ENCODE results near the gene CYB5A. TPM values are rescaled to one million over a fixed set of nuclear protein-coding genes. Genes with fewer than 3 reads are reported as not detected.

The CYB5A gene
- total and polyA plus RNA-seq, 7 donors, result 13.4 to 35.6 (median 27.0) TPM

DNA sequence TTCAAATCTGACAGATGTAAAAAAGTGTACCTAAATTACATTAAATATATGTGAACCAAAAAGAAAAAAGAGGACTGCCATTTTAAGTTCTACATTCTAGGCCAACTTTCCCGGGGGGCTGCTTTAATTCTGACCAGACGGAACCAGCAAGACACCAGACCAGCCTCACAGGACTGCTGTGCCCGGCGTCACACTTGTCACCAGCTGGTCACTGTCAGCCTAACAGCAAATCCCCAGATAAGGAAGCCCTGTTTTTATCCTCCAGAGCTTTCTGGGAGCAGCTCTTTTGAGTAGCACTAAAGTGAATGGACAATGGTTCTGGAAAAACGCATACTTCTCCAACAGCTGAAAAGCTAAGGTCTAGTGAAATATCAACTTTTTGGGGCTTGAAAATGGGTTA, 35.6 kb downstream of the CYB5A start:
- H3K27me3 ChIP-seq (ENCODE audit: insufficient read depth in 3 of 3, low read length in 2 of 3), result no peaks in the 10 kb centered on the region
- no peaks in the 10 kb centered on the region for H3K9me3 ChIP-seq
- H3K27ac ChIP-seq, result no peak overlapping the region
- WGBS, 3 donors, result 52 to 56% (median 53%) methylated on average over 5 of the region's 5 CpGs
- ATAC-seq, result no peak
- no peak for DNase-seq
- peaks cover 0 to 9% of the 10 kb centered on the region in 2 donors for H3K36me3 ChIP-seq (ENCODE audit: insufficient read depth in 1 of 2, low read depth in 1 of 2)
- intact Hi-C loops (cut with DNase I), result no loop called here
- no peak overlapping the region for H3K4me3 ChIP-seq
- peaks cover 7% of the 10 kb centered on the region for H3K4me1 ChIP-seq
- TF ChIP-seq, protein P1, sequence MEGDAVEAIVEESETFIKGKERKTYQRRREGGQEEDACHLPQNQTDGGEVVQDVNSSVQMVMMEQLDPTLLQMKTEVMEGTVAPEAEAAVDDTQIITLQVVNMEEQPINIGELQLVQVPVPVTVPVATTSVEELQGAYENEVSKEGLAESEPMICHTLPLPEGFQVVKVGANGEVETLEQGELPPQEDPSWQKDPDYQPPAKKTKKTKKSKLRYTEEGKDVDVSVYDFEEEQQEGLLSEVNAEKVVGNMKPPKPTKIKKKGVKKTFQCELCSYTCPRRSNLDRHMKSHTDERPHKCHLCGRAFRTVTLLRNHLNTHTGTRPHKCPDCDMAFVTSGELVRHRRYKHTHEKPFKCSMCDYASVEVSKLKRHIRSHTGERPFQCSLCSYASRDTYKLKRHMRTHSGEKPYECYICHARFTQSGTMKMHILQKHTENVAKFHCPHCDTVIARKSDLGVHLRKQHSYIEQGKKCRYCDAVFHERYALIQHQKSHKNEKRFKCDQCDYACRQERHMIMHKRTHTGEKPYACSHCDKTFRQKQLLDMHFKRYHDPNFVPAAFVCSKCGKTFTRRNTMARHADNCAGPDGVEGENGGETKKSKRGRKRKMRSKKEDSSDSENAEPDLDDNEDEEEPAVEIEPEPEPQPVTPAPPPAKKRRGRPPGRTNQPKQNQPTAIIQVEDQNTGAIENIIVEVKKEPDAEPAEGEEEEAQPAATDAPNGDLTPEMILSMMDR (IDR thresholded peaks at IDR 0.05), result no peak

DNA sequence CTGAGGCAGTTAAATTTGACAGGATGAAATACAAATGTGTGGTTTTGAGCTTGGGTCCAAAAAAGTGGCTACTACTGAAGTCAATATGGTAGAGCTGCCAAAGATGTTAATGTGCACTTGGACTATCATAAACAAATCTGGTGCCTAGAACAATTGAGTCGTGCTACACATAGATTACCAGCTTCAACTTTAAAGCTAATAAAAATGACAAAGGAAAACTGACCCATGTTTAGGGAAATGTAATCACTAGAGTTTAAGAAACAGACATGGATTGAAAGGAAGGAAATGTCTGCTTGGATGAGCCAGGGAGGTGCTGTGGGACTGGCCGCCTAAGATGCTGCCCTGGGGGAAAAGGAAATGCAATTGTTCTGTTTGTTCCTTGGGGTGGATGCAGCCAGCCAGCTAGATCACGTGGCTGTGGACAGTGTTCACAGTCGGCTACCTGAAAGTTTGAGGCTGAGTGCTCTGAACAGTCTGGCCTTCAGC, 36.6 kb downstream of the CYB5A start:
- ATAC-seq (no peak), DNase-seq (no peak)

GRCh38 chr18:74252039-74252395, 39.7 kb downstream of the CYB5A start:
- TF ChIP-seq, protein P1 (IDR thresholded peaks at IDR 0.05), result no peak
- no peak for ATAC-seq
- Histone ChIP-seq H3K27ac (no peak overlapping the region), H3K36me3 (ENCODE audit: insufficient read depth in 1 of 2, low read depth in 1 of 2) (peaks cover 0 to 7% of the 10 kb centered on the region in 2 donors), H3K9me3 (no peaks in the 10 kb centered on the region), H3K27me3 (ENCODE audit: insufficient read depth in 3 of 3, low read length in 2 of 3) (no peaks in the 10 kb centered on the region), H3K4me1 (peaks cover 8% of the 10 kb centered on the region), H3K4me3 (no peak overlapping the region)
- intact Hi-C loops (cut with DNase I), result no loop called here
- no peak for DNase-seq
- WGBS, 3 donors, result 74 to 91% (median 81%) methylated on average over 4 of the region's 4 CpGs

More for the DNA sequence above, 36.6 kb downstream of the CYB5A start:
- intact Hi-C loops (cut with DNase I), result no loop called here
- no peak overlapping the region for H3K4me3 ChIP-seq
- no peaks in the 10 kb centered on the region for H3K9me3 ChIP-seq
- no peaks in the 10 kb centered on the region for H3K27me3 ChIP-seq (ENCODE audit: insufficient read depth in 3 of 3, low read length in 2 of 3)
- peaks cover 0 to 7% of the 10 kb centered on the region in 2 donors for H3K36me3 ChIP-seq (ENCODE audit: insufficient read depth in 1 of 2, low read depth in 1 of 2)
- 59 to 68% (median 61%) methylated on average over 4 of the region's 4 CpGs for WGBS, 3 donors
- peaks cover 8% of the 10 kb centered on the region for H3K4me1 ChIP-seq
- no peak overlapping the region for H3K27ac ChIP-seq
- TF ChIP-seq, protein P1 (IDR thresholded peaks at IDR 0.05), result no peak

GRCh38 chr18:74251297-74252038, 40.3 kb downstream of the CYB5A start:
- no peak overlapping the region for H3K27ac ChIP-seq
- TF ChIP-seq, protein P1 (IDR thresholded peaks at IDR 0.05), result no peak
- ATAC-seq (peak in 1 of 4 donors; percentile 33), DNase-seq (no peak)
- 42 to 45% (median 43%) methylated on average over 4 of the region's 4 CpGs for WGBS, 3 donors
- peaks cover 8% of the 10 kb centered on the region for H3K4me1 ChIP-seq
- H3K27me3 ChIP-seq (ENCODE audit: insufficient read depth in 3 of 3, low read length in 2 of 3), result no peaks in the 10 kb centered on the region
- no peaks in the 10 kb centered on the region for H3K9me3 ChIP-seq
- no peak overlapping the region for H3K4me3 ChIP-seq
- intact Hi-C loops (cut with DNase I), result loop anchor here in 1 of 2 donors (2.0 kb wide), 1 partner anchor 21 kb away; no protein-coding TSS in a partner anchor
- H3K36me3 ChIP-seq (ENCODE audit: insufficient read depth in 1 of 2, low read depth in 1 of 2), result peaks cover 0 to 7% of the 10 kb centered on the region in 2 donors
